Measurements from ENCODE around the gene SHC3.

Gene SHC3

GRCh38 chr9:89185980-89186379 lies 7.4 kb upstream of the SHC3 start:
- CTCF ChIA-PET: no interaction called here
- Histone ChIP-seq H3K4me3 (ENCODE audit: control insufficient read depth in 1 of 7, extremely low read depth in 1 of 7, insufficient read depth in 4 of 7, low read depth in 2 of 7, low read length in 6 of 7) (no peak overlapping the region), H3K9me3 (ENCODE audit: control extremely low read depth in 1 of 5, control insufficient read depth in 4 of 5, insufficient read depth in 2 of 5, low read depth in 1 of 5, low read length in 4 of 5) (no peaks in the 10 kb centered on the region), H3K27ac (ENCODE audit: insufficient read depth in 1 of 2, low read depth in 1 of 2, low read length in 2 of 2, poor library complexity in 1 of 2, severe bottlenecking in 2 of 2) (no peak overlapping the region), H3K36me3 (ENCODE audit: control insufficient read depth in 4 of 4, insufficient read depth in 4 of 4, low read length in 3 of 4) (no peaks in the 10 kb centered on the region), H3K27me3 (replicated peaks in 2 of 5; ENCODE audit: control insufficient read depth in 4 of 5, insufficient read depth in 5 of 5, low read length in 4 of 5) (peaks cover 0 to 24% (median 2%) of the 10 kb centered on the region in 5 experiments), H3K4me1 (ENCODE audit: control extremely low read depth in 1 of 4, control insufficient read depth in 4 of 4, insufficient read depth in 4 of 4, low read length in 3 of 4) (no peaks in the 10 kb centered on the region)
- 69% methylated on average over 3 of the region's 5 CpGs for WGBS (ENCODE audit: insufficient coverage)
- DNase-seq: no peak
- POLR2A ChIA-PET: no interaction called here

GRCh38 chr9:89183146-89183545 lies 4.5 kb upstream of the SHC3 start:
- H3K27ac ChIP-seq (ENCODE audit: insufficient read depth in 1 of 2, low read depth in 1 of 2, low read length in 2 of 2, poor library complexity in 1 of 2, severe bottlenecking in 2 of 2): no peak overlapping the region
- ChIA-PET POLR2A (no interaction called here), CTCF (interaction anchor here (1.1 kb wide), 1 partner anchor 15 kb away, joined by 3 read pairs; no protein-coding TSS in a partner anchor)
- H3K36me3 ChIP-seq (ENCODE audit: control insufficient read depth in 4 of 4, insufficient read depth in 4 of 4, low read length in 3 of 4): no peaks in the 10 kb centered on the region
- 75% methylated on average over 2 of the region's 3 CpGs for WGBS (ENCODE audit: insufficient coverage)
- DNase-seq: no peak
- peaks cover 0 to 43% (median 9%) of the 10 kb centered on the region in 5 experiments for H3K27me3 ChIP-seq (replicated peaks in 2 of 5; ENCODE audit: control insufficient read depth in 4 of 5, insufficient read depth in 5 of 5, low read length in 4 of 5)
- no peaks in the 10 kb centered on the region for H3K9me3 ChIP-seq (ENCODE audit: control extremely low read depth in 1 of 5, control insufficient read depth in 4 of 5, insufficient read depth in 2 of 5, low read depth in 1 of 5, low read length in 4 of 5)
- H3K4me1 ChIP-seq (ENCODE audit: control extremely low read depth in 1 of 4, control insufficient read depth in 4 of 4, insufficient read depth in 4 of 4, low read length in 3 of 4): peaks cover 0 to 23% (median 18%) of the 10 kb centered on the region in 4 experiments
- no peak overlapping the region for H3K4me3 ChIP-seq (ENCODE audit: control insufficient read depth in 1 of 7, extremely low read depth in 1 of 7, insufficient read depth in 4 of 7, low read depth in 2 of 7, low read length in 6 of 7)

GRCh38 chr9:89182369-89182768 lies 3.8 kb upstream of the SHC3 start:
- peaks cover 0 to 30% (median 19%) of the 10 kb centered on the region in 4 experiments for H3K4me1 ChIP-seq (ENCODE audit: control extremely low read depth in 1 of 4, control insufficient read depth in 4 of 4, insufficient read depth in 4 of 4, low read length in 3 of 4)
- ChIA-PET POLR2A (no interaction called here), CTCF (interaction anchor here (1.1 kb wide), 1 partner anchor 14 kb away, joined by 3 read pairs; no protein-coding TSS in a partner anchor)
- H3K27ac ChIP-seq (ENCODE audit: insufficient read depth in 1 of 2, low read depth in 1 of 2, low read length in 2 of 2, poor library complexity in 1 of 2, severe bottlenecking in 2 of 2): no peak overlapping the region
- H3K27me3 ChIP-seq (replicated peaks in 2 of 5; ENCODE audit: control insufficient read depth in 4 of 5, insufficient read depth in 5 of 5, low read length in 4 of 5): peaks cover 0 to 50% (median 12%) of the 10 kb centered on the region in 5 experiments
- H3K9me3 ChIP-seq (ENCODE audit: control extremely low read depth in 1 of 5, control insufficient read depth in 4 of 5, insufficient read depth in 2 of 5, low read depth in 1 of 5, low read length in 4 of 5): no peaks in the 10 kb centered on the region
- no peak for DNase-seq
- 93% methylated on average over 3 of the region's 10 CpGs for WGBS (ENCODE audit: insufficient coverage)
- H3K4me3 ChIP-seq (ENCODE audit: control insufficient read depth in 1 of 7, extremely low read depth in 1 of 7, insufficient read depth in 4 of 7, low read depth in 2 of 7, low read length in 6 of 7): no peak overlapping the region
- no peaks in the 10 kb centered on the region for H3K36me3 ChIP-seq (ENCODE audit: control insufficient read depth in 4 of 4, insufficient read depth in 4 of 4, low read length in 3 of 4)

- peaks cover 5 to 67% (median 24%) of the 10 kb centered on the region in 5 experiments for H3K27me3 ChIP-seq (replicated peaks in 2 of 5; ENCODE audit: control insufficient read depth in 4 of 5, insufficient read depth in 5 of 5, low read length in 4 of 5)
- under 1% methylated on average over 31 of the region's 35 CpGs for WGBS (ENCODE audit: insufficient coverage)
- H3K4me1 ChIP-seq (ENCODE audit: control extremely low read depth in 1 of 4, control insufficient read depth in 4 of 4, insufficient read depth in 4 of 4, low read length in 3 of 4): peaks cover 0 to 33% (median 19%) of the 10 kb centered on the region in 4 experiments
- no peaks in the 10 kb centered on the region for H3K36me3 ChIP-seq (ENCODE audit: control insufficient read depth in 4 of 4, insufficient read depth in 4 of 4, low read length in 3 of 4)
- DNase-seq: peak; percentile 79 to 91 (median 88)
- ChIA-PET CTCF (interaction anchor here (1.0 kb wide), 1 partner anchor 99 kb away, joined by 3 read pairs; no protein-coding TSS in a partner anchor), POLR2A (no interaction called here)
- no peak overlapping the region for H3K27ac ChIP-seq (ENCODE audit: insufficient read depth in 1 of 2, low read depth in 1 of 2, low read length in 2 of 2, poor library complexity in 1 of 2, severe bottlenecking in 2 of 2)
- H3K4me3 ChIP-seq (ENCODE audit: control insufficient read depth in 1 of 7, extremely low read depth in 1 of 7, insufficient read depth in 4 of 7, low read depth in 2 of 7, low read length in 6 of 7): peak overlapping the region in 6 of 7 experiments; percentile 19 to 65 (median 46)
- no peaks in the 10 kb centered on the region for H3K9me3 ChIP-seq (ENCODE audit: control extremely low read depth in 1 of 5, control insufficient read depth in 4 of 5, insufficient read depth in 2 of 5, low read depth in 1 of 5, low read length in 4 of 5)
These were observed 1.5 kb upstream of the SHC3 start for GRCh38 chr9:89179895-89180734.

- Histone ChIP-seq H3K36me3 (ENCODE audit: control insufficient read depth in 4 of 4, insufficient read depth in 4 of 4, low read length in 3 of 4) (no peaks in the 10 kb centered on the region), H3K4me1 (ENCODE audit: control extremely low read depth in 1 of 4, control insufficient read depth in 4 of 4, insufficient read depth in 4 of 4, low read length in 3 of 4) (peaks cover 0 to 33% (median 19%) of the 10 kb centered on the region in 4 experiments), H3K4me3 (ENCODE audit: control insufficient read depth in 1 of 7, extremely low read depth in 1 of 7, insufficient read depth in 4 of 7, low read depth in 2 of 7, low read length in 6 of 7) (peak overlapping the region in 6 of 7 experiments; percentile 19 to 65 (median 46)), H3K27me3 (replicated peaks in 2 of 5; ENCODE audit: control insufficient read depth in 4 of 5, insufficient read depth in 5 of 5, low read length in 4 of 5) (peaks cover 5 to 70% (median 27%) of the 10 kb centered on the region in 5 experiments), H3K27ac (ENCODE audit: insufficient read depth in 1 of 2, low read depth in 1 of 2, low read length in 2 of 2, poor library complexity in 1 of 2, severe bottlenecking in 2 of 2) (no peak overlapping the region), H3K9me3 (ENCODE audit: control extremely low read depth in 1 of 5, control insufficient read depth in 4 of 5, insufficient read depth in 2 of 5, low read depth in 1 of 5, low read length in 4 of 5) (no peaks in the 10 kb centered on the region)
- CTCF ChIA-PET: interaction anchor here (1.0 kb wide), 1 partner anchor 99 kb away, joined by 3 read pairs; no protein-coding TSS in a partner anchor
- 44% methylated on average over 4 of the region's 4 CpGs for WGBS (ENCODE audit: insufficient coverage)
- POLR2A ChIA-PET: no interaction called here
- no peak for DNase-seq
These were observed 899 bp upstream of the SHC3 start for GRCh38 chr9:89179540-89179894.

- no peaks in the 10 kb centered on the region for H3K9me3 ChIP-seq (ENCODE audit: control extremely low read depth in 1 of 5, control insufficient read depth in 4 of 5, insufficient read depth in 2 of 5, low read depth in 1 of 5, low read length in 4 of 5)
- WGBS (ENCODE audit: insufficient coverage): 36% methylated on average over 9 of the region's 11 CpGs
- H3K4me1 ChIP-seq (ENCODE audit: control extremely low read depth in 1 of 4, control insufficient read depth in 4 of 4, insufficient read depth in 4 of 4, low read length in 3 of 4): peaks cover 0 to 33% (median 19%) of the 10 kb centered on the region in 4 experiments
- no peaks in the 10 kb centered on the region for H3K36me3 ChIP-seq (ENCODE audit: control insufficient read depth in 4 of 4, insufficient read depth in 4 of 4, low read length in 3 of 4)
- DNase-seq: peak in 2 of 3 donors; percentile 49 to 52
- peaks cover 5 to 72% (median 28%) of the 10 kb centered on the region in 5 experiments for H3K27me3 ChIP-seq (replicated peaks in 2 of 5; ENCODE audit: control insufficient read depth in 4 of 5, insufficient read depth in 5 of 5, low read length in 4 of 5)
- CTCF ChIA-PET: no interaction called here
- POLR2A ChIA-PET: no interaction called here
- no peak overlapping the region for H3K27ac ChIP-seq (ENCODE audit: insufficient read depth in 1 of 2, low read depth in 1 of 2, low read length in 2 of 2, poor library complexity in 1 of 2, severe bottlenecking in 2 of 2)
- H3K4me3 ChIP-seq (ENCODE audit: control insufficient read depth in 1 of 7, extremely low read depth in 1 of 7, insufficient read depth in 4 of 7, low read depth in 2 of 7, low read length in 6 of 7): peak overlapping the region in 4 of 7 experiments; percentile 11 to 57 (median 31)
These were observed 367 bp upstream of the SHC3 start for GRCh38 chr9:89178830-89179539.

Measured in common myeloid progenitor, CD34-positive (primary cell).